K562 (cell line): ENCODE data around the gene FOS. TPM values are rescaled to one million over a fixed set of nuclear protein-coding genes. Genes with fewer than 3 reads are reported as not detected.

Experiments used
- EGR1 ChIP-seq: fragments of 450-650 bp; conservative IDR thresholded peaks from 2 replicates; pipeline ENCODE4 v1.6.1; 2017; ENCODE audit warnings: mild to moderate bottlenecking
- FOXJ3 ChIP-seq: sonication (generic); formaldehyde crosslinking; IDR thresholded peaks from 2 replicates; pipeline ENCODE4 v1.4.0; 2020; ENCODE audit warnings: mild to moderate bottlenecking, missing genetic modification reagents
- FOXK2 ChIP-seq, 2 experiments: fragments of 450-650 bp; IDR thresholded peaks in 1 of 2; conservative IDR thresholded peaks in 1 of 2; 2 replicates each; pipeline ENCODE4 v1.6.1; 2016; ENCODE audit warnings: low read depth in 2 of 2, mild to moderate bottlenecking in 1 of 2
- FUS ChIP-seq: fragments of 200-400 bp; formaldehyde crosslinking; optimal IDR thresholded peaks from 2 replicates; pipeline ENCODE3; 2017; ENCODE audit warnings: low read depth, low read length
- HDGF ChIP-seq: fragments of 450-650 bp; IDR thresholded peaks from 2 replicates; pipeline ENCODE4 v1.6.1; 2016
- NFATC3 ChIP-seq: fragments of 450-650 bp; IDR thresholded peaks from 2 replicates; pipeline ENCODE4 v1.6.1; 2017; ENCODE audit warnings: mild to moderate bottlenecking
- PRDM10 ChIP-seq: fragments of 450-650 bp; IDR thresholded peaks from 2 replicates; pipeline ENCODE4 v1.6.1; 2018; ENCODE audit not compliant: partially characterized antibody
- SPI1 ChIP-seq: IDR thresholded peaks from 2 replicates; pipeline ENCODE4 v1.6.1; 2011; ENCODE audit warnings: low read depth, low read length, control low read depth, borderline replicate concordance
- TOE1 ChIP-seq, 2 experiments: fragments of 450-650 bp in 1 of 2; sonication (generic) in 1 of 2; formaldehyde crosslinking in 1 of 2; IDR thresholded peaks; 2 replicates each; pipeline versions ENCODE4 v1.7.1 to v1.8.0; 2016 to 2022; ENCODE audit warnings: borderline replicate concordance in 2 of 2, mild to moderate bottlenecking in 2 of 2, antibody characterized with exemption in 1 of 2, inconsistent platforms in 1 of 2, low read depth in 1 of 2, missing genetic modification reagents in 1 of 2, moderate library complexity in 1 of 2
- TSC22D4 ChIP-seq: fragments of 450-650 bp; IDR thresholded peaks from 2 replicates; pipeline ENCODE4 v1.6.1; 2016; ENCODE audit warnings: missing genetic modification characterization, missing biosample characterization, control low read depth
- ZNF589 ChIP-seq: fragments of 200-800 bp; sonication (Bioruptor generic); IDR thresholded peaks from 2 replicates; pipeline ENCODE4 v1.6.1; 2016; ENCODE audit warnings: low read depth, missing genetic modification characterization, missing compliant biosample characterization
- ZNF717 ChIP-seq: fragments of 250-450 bp; sonication (Bioruptor Pico); IDR thresholded peaks from 2 replicates; pipeline ENCODE4 v1.5.0; 2021
- polyA plus RNA-seq, 8 experiments: library from polyadenylated mRNA; depleted of rRNA in 4 of 8; stranded (reverse) in 5 of 8; unstranded in 3 of 8; fragments of >200 nt; fragmentation: Nextera tagmentation in 2 of 8; fragmentation: Illumina TruSeq in 1 of 8; extraction: Ambion mirVana in 2 of 8; extraction: Trizol in 1 of 8; gene quantifications; 2 replicates each; pipeline versions ENCODE4 v1.2.1 to v1.2.3, GENCODE V29; 2011 to 2014; ENCODE audit warnings: inconsistent platforms in 1 of 8, missing spikeins in 1 of 8
- total RNA-seq, 7 experiments: library from RNA; depleted of rRNA in 6 of 7; stranded (reverse); fragments of >200 nt in 6 of 7; fragmentation: Illumina TruSeq in 2 of 7; extraction: Trizol in 2 of 7; gene quantifications; 2 replicates each; pipeline versions ENCODE4 v1.2.1 to v1.2.3, GENCODE V29; 2011 to 2021; ENCODE audit warnings: low replicate concordance in 1 of 7
- TF ChIP-seq, protein P1 (sequence below): fragments of 450-650 bp; formaldehyde crosslinking; IDR thresholded peaks from 2 replicates; pipeline ENCODE4 v1.4.0; 2020; ENCODE audit warnings: mild to moderate bottlenecking, moderate library complexity
- TF ChIP-seq, protein P2 (sequence below), 3 experiments: IDR thresholded peaks in 2 of 3; conservative IDR thresholded peaks in 1 of 3; 2 replicates each; pipeline ENCODE4 v1.5.1; 2011 to 2012; ENCODE audit warnings: low read length in 3 of 3, mild to moderate bottlenecking in 3 of 3, control low read depth in 2 of 3, improper control_type of control experiment in 1 of 3, inconsistent platforms in 1 of 3, low read depth in 1 of 3, mixed read lengths in 1 of 3, moderate library complexity in 1 of 3; ENCODE audit not compliant: insufficient read depth in 2 of 3
- TF ChIP-seq, protein P3 (sequence below): fragments of 450-650 bp; IDR thresholded peaks from 2 replicates; pipeline ENCODE4 v1.6.1; 2016; ENCODE audit warnings: antibody characterized with exemption
- TF ChIP-seq, protein P4 (sequence below): fragments of 250-450 bp; sonication (Bioruptor Pico); IDR thresholded peaks from 2 replicates; pipeline ENCODE4 v1.8.0; 2021; ENCODE audit warnings: moderate library complexity, mild to moderate bottlenecking, inconsistent platforms

The FOS gene
- total and polyA plus RNA-seq, 9 of the 15 experiments (the other 6 are each of a cell fraction or from before 2014, with no cell fraction given), result 0.54 to 13.8 (median 8.9) TPM

DNA sequence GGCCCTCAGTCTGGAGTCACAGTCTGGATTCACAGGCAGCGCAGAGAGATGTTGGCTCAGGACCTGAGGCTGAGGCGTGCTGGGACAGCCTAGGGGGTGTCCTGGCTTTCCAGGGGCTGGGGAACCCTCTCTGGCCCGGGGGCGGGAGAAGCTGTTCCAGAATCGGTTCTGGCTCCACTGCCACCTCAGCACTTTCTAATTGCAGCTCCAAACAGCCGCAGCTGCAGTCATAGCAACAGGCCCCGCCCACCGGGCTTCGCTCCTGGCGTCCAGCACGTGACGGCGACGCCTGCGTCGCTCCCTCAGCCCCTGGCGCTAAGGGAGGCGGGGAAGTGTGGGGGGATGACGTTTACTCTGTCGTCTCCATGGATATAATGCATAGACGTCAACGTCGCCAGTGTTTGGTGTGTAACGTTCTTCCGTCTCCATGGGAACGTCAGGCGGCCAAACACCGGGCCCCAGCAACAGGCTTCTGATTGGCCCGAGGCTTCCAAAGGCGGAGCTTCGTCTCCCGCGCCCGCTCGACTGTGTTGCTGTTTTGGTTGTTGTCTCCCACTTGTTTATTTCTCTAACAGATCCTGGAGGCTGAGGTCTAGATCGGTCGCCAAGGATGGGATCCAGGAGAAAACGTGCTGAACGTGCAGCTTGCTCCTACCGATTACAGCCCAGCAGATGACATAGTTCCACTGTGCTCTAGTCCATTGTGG, 19.7 kb upstream of the FOS start (continued):
- peak; percentile 89 for TF ChIP-seq FOXJ3
- peak; percentile 9 for TF ChIP-seq PRDM10
- TF ChIP-seq FUS, result no peak
- no peak for TF ChIP-seq TSC22D4 (tag)
- TF ChIP-seq SPI1, result 0 out of 2 replicates have a peak, but pooled peaks have one; percentile 32
- TF ChIP-seq, protein P1, sequence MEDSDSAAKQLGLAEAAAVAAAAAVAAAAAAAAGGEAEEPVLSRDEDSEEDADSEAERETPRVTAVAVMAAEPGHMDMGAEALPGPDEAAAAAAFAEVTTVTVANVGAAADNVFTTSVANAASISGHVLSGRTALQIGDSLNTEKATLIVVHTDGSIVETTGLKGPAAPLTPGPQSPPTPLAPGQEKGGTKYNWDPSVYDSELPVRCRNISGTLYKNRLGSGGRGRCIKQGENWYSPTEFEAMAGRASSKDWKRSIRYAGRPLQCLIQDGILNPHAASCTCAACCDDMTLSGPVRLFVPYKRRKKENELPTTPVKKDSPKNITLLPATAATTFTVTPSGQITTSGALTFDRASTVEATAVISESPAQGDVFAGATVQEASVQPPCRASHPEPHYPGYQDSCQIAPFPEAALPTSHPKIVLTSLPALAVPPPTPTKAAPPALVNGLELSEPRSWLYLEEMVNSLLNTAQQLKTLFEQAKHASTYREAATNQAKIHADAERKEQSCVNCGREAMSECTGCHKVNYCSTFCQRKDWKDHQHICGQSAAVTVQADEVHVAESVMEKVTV (CRISPR knock-in tag), result no peak
- TF ChIP-seq TOE1 (IDR thresholded peaks at IDR 0.05; ENCODE audit: borderline replicate concordance), result peak; percentile 59; the same call in 1 of the 2 replicates
- TF ChIP-seq TOE1 (CRISPR knock-in tag; IDR thresholded peaks at IDR 0.05; ENCODE audit: borderline replicate concordance, low read depth), result no peak
- peak; percentile 91 to 92 for TF ChIP-seq FOXK2 (conservative IDR thresholded peaks at IDR 0.05 in 1 of 2, IDR thresholded peaks at IDR 0.05 in 1 of 2; ENCODE audit: low read depth in 2 of 2)
- TF ChIP-seq, protein P2, sequence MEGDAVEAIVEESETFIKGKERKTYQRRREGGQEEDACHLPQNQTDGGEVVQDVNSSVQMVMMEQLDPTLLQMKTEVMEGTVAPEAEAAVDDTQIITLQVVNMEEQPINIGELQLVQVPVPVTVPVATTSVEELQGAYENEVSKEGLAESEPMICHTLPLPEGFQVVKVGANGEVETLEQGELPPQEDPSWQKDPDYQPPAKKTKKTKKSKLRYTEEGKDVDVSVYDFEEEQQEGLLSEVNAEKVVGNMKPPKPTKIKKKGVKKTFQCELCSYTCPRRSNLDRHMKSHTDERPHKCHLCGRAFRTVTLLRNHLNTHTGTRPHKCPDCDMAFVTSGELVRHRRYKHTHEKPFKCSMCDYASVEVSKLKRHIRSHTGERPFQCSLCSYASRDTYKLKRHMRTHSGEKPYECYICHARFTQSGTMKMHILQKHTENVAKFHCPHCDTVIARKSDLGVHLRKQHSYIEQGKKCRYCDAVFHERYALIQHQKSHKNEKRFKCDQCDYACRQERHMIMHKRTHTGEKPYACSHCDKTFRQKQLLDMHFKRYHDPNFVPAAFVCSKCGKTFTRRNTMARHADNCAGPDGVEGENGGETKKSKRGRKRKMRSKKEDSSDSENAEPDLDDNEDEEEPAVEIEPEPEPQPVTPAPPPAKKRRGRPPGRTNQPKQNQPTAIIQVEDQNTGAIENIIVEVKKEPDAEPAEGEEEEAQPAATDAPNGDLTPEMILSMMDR (IDR thresholded peaks at IDR 0.05 in 2 of 3, conservative IDR thresholded peaks at IDR 0.05 in 1 of 3; ENCODE audit: insufficient read depth in 2 of 3, low read depth in 1 of 3, low read length in 3 of 3), result no peak
- TF ChIP-seq HDGF, result no peak
- TF ChIP-seq, protein P3, sequence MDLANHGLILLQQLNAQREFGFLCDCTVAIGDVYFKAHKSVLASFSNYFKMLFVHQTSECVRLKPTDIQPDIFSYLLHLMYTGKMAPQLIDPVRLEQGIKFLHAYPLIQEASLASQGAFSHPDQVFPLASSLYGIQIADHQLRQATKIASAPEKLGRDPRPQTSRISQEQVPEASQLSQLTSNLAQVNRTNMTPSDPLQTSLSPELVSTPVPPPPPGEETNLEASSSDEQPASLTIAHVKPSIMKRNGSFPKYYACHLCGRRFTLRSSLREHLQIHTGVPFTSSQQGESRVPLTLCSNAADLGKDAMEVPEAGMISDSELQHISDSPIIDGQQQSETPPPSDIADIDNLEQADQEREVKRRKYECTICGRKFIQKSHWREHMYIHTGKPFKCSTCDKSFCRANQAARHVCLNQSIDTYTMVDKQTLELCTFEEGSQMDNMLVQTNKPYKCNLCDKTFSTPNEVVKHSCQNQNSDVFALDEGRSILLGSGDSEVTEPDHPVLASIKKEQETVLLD, result 0 out of 2 replicates have a peak, but pooled peaks have one; percentile 75
- no peak for TF ChIP-seq ZNF589 (CRISPR knock-in tag)
- no peak for TF ChIP-seq ZNF717 (CRISPR knock-in tag)
- TF ChIP-seq EGR1, result peak; percentile 73
- TF ChIP-seq, protein P4, sequence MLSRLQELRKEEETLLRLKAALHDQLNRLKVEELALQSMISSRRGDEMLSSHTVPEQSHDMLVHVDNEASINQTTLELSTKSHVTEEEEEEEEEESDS (CRISPR knock-in tag), result no peak
- no peak for TF ChIP-seq NFATC3
